ENCODE results near the gene IDH3G.

IDH3G gene

GRCh38 chrX:153786669-153787068 is 7.5 kb downstream of the IDH3G start:
- ChIA-PET CTCF (no interaction called here), POLR2A (no interaction called here)
- no peak for DNase-seq (ENCODE audit: extremely low spot score)

GRCh38 chrX:153784325-153784967 is 9.7 kb downstream of the IDH3G start:
- TF ChIP-seq ARNT (IDR thresholded peaks at IDR 0.05) (no peak), SP1 (IDR thresholded peaks at IDR 0.05) (no peak), ZNF384 (IDR thresholded peaks at IDR 0.05) (no peak), FOXK2 (IDR thresholded peaks at IDR 0.05) (no peak), TARDBP (IDR thresholded peaks at IDR 0.05) (no peak), L3MBTL2 (conservative IDR thresholded peaks at IDR 0.05) (no peak), LEF1 (IDR thresholded peaks at IDR 0.05; ENCODE audit: borderline replicate concordance) (no peak)
- DNase-seq (ENCODE audit: extremely low spot score): no peak
- CTCF ChIA-PET: no interaction called here
- POLR2A ChIA-PET: no interaction called here

More at GRCh38 chrX:153786669-153787068, 7.5 kb downstream of the IDH3G start:
- TF ChIP-seq PKNOX1 (IDR thresholded peaks at IDR 0.05) (no peak), CTBP1 (IDR thresholded peaks at IDR 0.05; ENCODE audit: borderline replicate concordance) (no peak), ELF4 (IDR thresholded peaks at IDR 0.05) (no peak), NFRKB (IDR thresholded peaks at IDR 0.05) (no peak), ARNT (IDR thresholded peaks at IDR 0.05) (no peak), LEF1 (IDR thresholded peaks at IDR 0.05; ENCODE audit: borderline replicate concordance) (no peak)

GRCh38 chrX:153783378-153784013 is 10.7 kb downstream of the IDH3G start:
- POLR2A ChIA-PET: interaction anchor here (0.6 kb wide), 1 partner anchor 11 kb away, joined by 3 read pairs; the partner anchor contains the start of genes IDH3G and SSR4
- DNase-seq (ENCODE audit: extremely low spot score): no peak
- TF ChIP-seq CTBP1 (IDR thresholded peaks at IDR 0.05; ENCODE audit: borderline replicate concordance): no peak
- no peak for TF ChIP-seq BHLHE40 (IDR thresholded peaks at IDR 0.05; ENCODE audit: borderline replicate concordance)
- no peak for TF ChIP-seq SP1 (IDR thresholded peaks at IDR 0.05)
- CTCF ChIA-PET: no interaction called here

GRCh38 chrX:153782871-153783270 is 11.3 kb downstream of the IDH3G start:
- TF ChIP-seq ARNT (IDR thresholded peaks at IDR 0.05): no peak
- TF ChIP-seq CTBP1 (IDR thresholded peaks at IDR 0.05; ENCODE audit: borderline replicate concordance): no peak
- no peak for TF ChIP-seq FOXK2 (IDR thresholded peaks at IDR 0.05)
- TF ChIP-seq ZNF384 (IDR thresholded peaks at IDR 0.05): no peak
- no peak for TF ChIP-seq HDGF (IDR thresholded peaks at IDR 0.05; ENCODE audit: borderline replicate concordance)
- TF ChIP-seq FOXM1 (IDR thresholded peaks at IDR 0.05; ENCODE audit: borderline replicate concordance): no peak
- no peak for TF ChIP-seq BHLHE40 (IDR thresholded peaks at IDR 0.05; ENCODE audit: borderline replicate concordance)
- no peak for TF ChIP-seq PKNOX1 (IDR thresholded peaks at IDR 0.05)
- TF ChIP-seq SUZ12 (IDR thresholded peaks at IDR 0.05): no peak
- TF ChIP-seq SP1 (IDR thresholded peaks at IDR 0.05): no peak
- ChIA-PET POLR2A (interaction anchor here (1.5 kb wide), 1 partner anchor 12 kb away, joined by 4 read pairs; the partner anchor contains the start of genes IDH3G and SSR4), CTCF (no interaction called here)
- DNase-seq (ENCODE audit: extremely low spot score): no peak

GRCh38 chrX:153782313-153782712 is 11.9 kb downstream of the IDH3G start:
- ChIA-PET CTCF (interaction anchor here (0.8 kb wide), 1 partner anchor 11 kb away, joined by 3 read pairs; no protein-coding TSS in a partner anchor), POLR2A (interaction anchor here (1.5 kb wide), 1 partner anchor 12 kb away, joined by 4 read pairs; the partner anchor contains the start of genes IDH3G and SSR4)
- no peak for DNase-seq (ENCODE audit: extremely low spot score)
- TF ChIP-seq SUZ12 (IDR thresholded peaks at IDR 0.05) (no peak), FOXM1 (IDR thresholded peaks at IDR 0.05; ENCODE audit: borderline replicate concordance) (no peak), CTBP1 (IDR thresholded peaks at IDR 0.05; ENCODE audit: borderline replicate concordance) (no peak), BHLHE40 (IDR thresholded peaks at IDR 0.05; ENCODE audit: borderline replicate concordance) (no peak), TARDBP (IDR thresholded peaks at IDR 0.05) (no peak), LEF1 (IDR thresholded peaks at IDR 0.05; ENCODE audit: borderline replicate concordance) (no peak), ARNT (IDR thresholded peaks at IDR 0.05) (no peak), L3MBTL2 (conservative IDR thresholded peaks at IDR 0.05) (no peak), ELF4 (IDR thresholded peaks at IDR 0.05) (no peak), FOXK2 (IDR thresholded peaks at IDR 0.05) (no peak), FOXA1 (IDR thresholded peaks at IDR 0.05) (no peak), PKNOX1 (IDR thresholded peaks at IDR 0.05) (no peak), ZNF384 (IDR thresholded peaks at IDR 0.05) (no peak), HDGF (IDR thresholded peaks at IDR 0.05; ENCODE audit: borderline replicate concordance) (no peak), NFRKB (IDR thresholded peaks at IDR 0.05) (no peak), SP1 (IDR thresholded peaks at IDR 0.05) (no peak)

- CTCF ChIA-PET: interaction anchor here (0.8 kb wide), 1 partner anchor 12 kb away, joined by 3 read pairs; no protein-coding TSS in a partner anchor
- no peak for DNase-seq (ENCODE audit: extremely low spot score)
- POLR2A ChIA-PET: interaction anchor here (1.0 to 1.5 kb wide), 2 partner anchors 12 to 13 kb away, joined by 3 to 4 read pairs; partner anchors contain the start of genes IDH3G and SSR4
- TF ChIP-seq CTBP1 (IDR thresholded peaks at IDR 0.05; ENCODE audit: borderline replicate concordance) (no peak), SUZ12 (IDR thresholded peaks at IDR 0.05) (no peak), ZNF384 (IDR thresholded peaks at IDR 0.05) (no peak), HDGF (IDR thresholded peaks at IDR 0.05; ENCODE audit: borderline replicate concordance) (no peak), ELF4 (IDR thresholded peaks at IDR 0.05) (no peak), ARNT (IDR thresholded peaks at IDR 0.05) (no peak), FOXK2 (IDR thresholded peaks at IDR 0.05) (no peak), NFRKB (IDR thresholded peaks at IDR 0.05) (no peak), SP1 (IDR thresholded peaks at IDR 0.05) (no peak), L3MBTL2 (conservative IDR thresholded peaks at IDR 0.05) (no peak), PKNOX1 (IDR thresholded peaks at IDR 0.05) (no peak), FOXM1 (IDR thresholded peaks at IDR 0.05; ENCODE audit: borderline replicate concordance) (no peak)
Observed at GRCh38 chrX:153781428-153782047, 12.6 kb downstream of the IDH3G start.
